ENCODE data around the gene NUP155. TPM values are rescaled to one million over a fixed set of nuclear protein-coding genes. Genes with fewer than 3 reads are reported as not detected.
A peak's percentile ranks its signal among the peaks of the same experiment; 100 is the strongest.
"Not testable (repeated sequence)": the region's sequence is repeated elsewhere in the genome, so short reads cannot be mapped to it uniquely, and the experiment has no call there.

The NUP155 gene
- polyA plus RNA-seq, 1 donor: 16.3 TPM

GRCh38 chr5:37296313-37296712 lies 74.6 kb downstream of the NUP155 start:
- not testable (repeated sequence) for DNase-seq; H3K27me3 ChIP-seq (ENCODE audit: control insufficient read depth, insufficient read depth, low read length); H3K4me1 ChIP-seq (ENCODE audit: control insufficient read depth, insufficient read depth, low read length); H3K9me3 ChIP-seq (ENCODE audit: control insufficient read depth, low read depth, low read length); H3K4me3 ChIP-seq (ENCODE audit: low read length); H3K27ac ChIP-seq (ENCODE audit: low read length)
- WGBS (ENCODE audit: insufficient coverage, low lambda C conversion rate): no CpG with 5 or more reads among the region's 7 CpGs
- peaks cover 47% of the 10 kb centered on the region for H3K36me3 ChIP-seq (ENCODE audit: control insufficient read depth, insufficient read depth, low read length)

GRCh38 chr5:37283214-37283820 lies 87.6 kb downstream of the NUP155 start:
- DNase-seq: no peak
- no peaks in the 10 kb centered on the region for H3K27me3 ChIP-seq (ENCODE audit: control insufficient read depth, insufficient read depth, low read length)
- peaks cover 6% of the 10 kb centered on the region for H3K9me3 ChIP-seq (ENCODE audit: control insufficient read depth, low read depth, low read length)
- H3K4me1 ChIP-seq (ENCODE audit: control insufficient read depth, insufficient read depth, low read length): no peaks in the 10 kb centered on the region
- no peak overlapping the region for H3K4me3 ChIP-seq (ENCODE audit: low read length)
- no peaks in the 10 kb centered on the region for H3K36me3 ChIP-seq (ENCODE audit: control insufficient read depth, insufficient read depth, low read length)
- no peak overlapping the region for H3K27ac ChIP-seq (ENCODE audit: low read length)
- no CpG with 5 or more reads among the region's 5 CpGs for WGBS (ENCODE audit: insufficient coverage, low lambda C conversion rate)

DNA sequence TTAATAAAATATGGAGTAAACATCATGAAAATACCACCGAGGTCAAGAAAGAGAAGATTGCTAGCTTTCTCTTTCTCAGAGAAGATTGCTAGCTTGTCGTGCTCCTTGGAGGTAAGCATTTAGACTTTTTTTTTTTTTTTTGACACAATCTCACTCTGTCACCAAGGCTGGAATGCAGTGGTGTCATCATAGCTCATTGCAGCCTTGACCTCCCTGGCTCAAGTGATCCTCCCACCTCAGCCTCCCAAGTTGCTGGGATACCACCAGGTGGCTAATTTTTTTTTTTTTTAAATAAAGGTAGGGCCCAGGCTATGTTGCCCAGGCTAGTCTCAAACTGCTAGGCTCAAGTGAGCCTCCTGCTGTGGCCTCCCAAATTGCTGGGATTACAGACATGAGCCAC lies 95.4 kb downstream of the NUP155 start:
- H3K4me1 ChIP-seq (ENCODE audit: control insufficient read depth, insufficient read depth, low read length): no peaks in the 10 kb centered on the region
- peaks cover 3% of the 10 kb centered on the region for H3K9me3 ChIP-seq (ENCODE audit: control insufficient read depth, low read depth, low read length)
- no peak overlapping the region for H3K27ac ChIP-seq (ENCODE audit: low read length)
- 80% methylated on average over 1 of the region's 2 CpGs for WGBS (ENCODE audit: insufficient coverage, low lambda C conversion rate)
- no peaks in the 10 kb centered on the region for H3K36me3 ChIP-seq (ENCODE audit: control insufficient read depth, insufficient read depth, low read length)
- H3K27me3 ChIP-seq (ENCODE audit: control insufficient read depth, insufficient read depth, low read length): no peaks in the 10 kb centered on the region
- no peak overlapping the region for H3K4me3 ChIP-seq (ENCODE audit: low read length)
- no peak for DNase-seq

GRCh38 chr5:37272511-37272910 lies 98.4 kb downstream of the NUP155 start:
- no peaks in the 10 kb centered on the region for H3K27me3 ChIP-seq (ENCODE audit: control insufficient read depth, insufficient read depth, low read length)
- no CpG with 5 or more reads among the region's 1 CpG for WGBS (ENCODE audit: insufficient coverage, low lambda C conversion rate)
- no peaks in the 10 kb centered on the region for H3K9me3 ChIP-seq (ENCODE audit: control insufficient read depth, low read depth, low read length)
- no peaks in the 10 kb centered on the region for H3K36me3 ChIP-seq (ENCODE audit: control insufficient read depth, insufficient read depth, low read length)
- H3K4me3 ChIP-seq (ENCODE audit: low read length): no peak overlapping the region
- H3K27ac ChIP-seq (ENCODE audit: low read length): peak overlapping the region; percentile 35
- no peaks in the 10 kb centered on the region for H3K4me1 ChIP-seq (ENCODE audit: control insufficient read depth, insufficient read depth, low read length)
- DNase-seq: peak; percentile 38 to 50

DNA sequence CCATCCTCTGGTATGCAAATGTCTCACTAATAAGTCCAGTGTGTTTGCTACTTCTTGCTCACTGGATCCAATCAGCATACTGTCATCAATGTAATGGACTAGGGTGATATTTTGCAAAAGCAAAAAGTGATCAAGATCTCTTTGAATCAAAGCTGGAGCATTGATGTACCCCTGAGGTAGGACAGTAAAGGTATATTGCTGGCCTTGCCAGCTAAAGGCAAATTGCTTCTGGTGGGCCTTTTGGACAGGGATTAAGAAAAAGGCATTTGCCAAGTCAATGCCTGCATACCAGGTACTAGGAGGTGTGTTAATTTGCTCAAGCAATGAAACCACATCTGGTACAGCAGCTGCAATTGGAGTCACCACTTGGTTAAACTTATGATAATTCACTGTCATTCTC lies 102.8 kb downstream of the NUP155 start:
- not testable (repeated sequence) for H3K4me3 ChIP-seq (ENCODE audit: low read length); H3K36me3 ChIP-seq (ENCODE audit: control insufficient read depth, insufficient read depth, low read length); H3K9me3 ChIP-seq (ENCODE audit: control insufficient read depth, low read depth, low read length); H3K4me1 ChIP-seq (ENCODE audit: control insufficient read depth, insufficient read depth, low read length); H3K27me3 ChIP-seq (ENCODE audit: control insufficient read depth, insufficient read depth, low read length); DNase-seq; H3K27ac ChIP-seq (ENCODE audit: low read length)

DNA sequence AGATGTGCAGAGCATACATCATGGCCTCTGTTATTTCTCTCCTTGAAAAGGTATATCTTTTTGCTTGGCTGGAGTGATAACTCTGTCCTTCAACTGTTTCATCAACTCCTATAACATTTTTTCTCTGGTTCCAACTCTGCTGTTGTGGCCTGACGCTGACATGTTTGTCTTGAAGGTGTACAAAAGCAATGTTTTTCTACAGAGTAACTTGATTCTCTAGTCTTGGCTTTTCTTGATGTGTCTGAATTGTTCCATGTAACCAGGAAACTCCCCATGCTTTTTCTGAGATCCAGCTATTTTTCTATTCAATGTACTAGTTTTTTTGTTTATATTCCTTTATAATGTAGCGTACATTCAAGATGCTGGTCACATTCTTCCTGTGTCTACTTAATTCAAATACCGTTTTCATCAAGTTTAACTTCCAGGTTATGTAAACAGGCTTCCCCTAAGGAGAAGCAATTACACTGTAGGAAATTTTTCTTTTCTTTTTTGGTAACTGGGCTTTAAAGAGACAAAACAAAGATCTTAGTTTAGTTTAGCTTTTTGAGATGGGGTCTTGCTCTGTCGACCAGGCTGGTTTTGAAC lies 115.0 kb downstream of the NUP155 start:
- Histone ChIP-seq H3K36me3 (ENCODE audit: control insufficient read depth, insufficient read depth, low read length) (no peaks in the 10 kb centered on the region), H3K27ac (ENCODE audit: low read length) (no peak overlapping the region), H3K4me1 (ENCODE audit: control insufficient read depth, insufficient read depth, low read length) (no peaks in the 10 kb centered on the region), H3K27me3 (ENCODE audit: control insufficient read depth, insufficient read depth, low read length) (no peaks in the 10 kb centered on the region), H3K9me3 (ENCODE audit: control insufficient read depth, low read depth, low read length) (peaks cover 16% of the 10 kb centered on the region), H3K4me3 (ENCODE audit: low read length) (no peak overlapping the region)
- no peak for DNase-seq
- WGBS (ENCODE audit: insufficient coverage, low lambda C conversion rate): 100% methylated on average over 2 of the region's 4 CpGs

DNA sequence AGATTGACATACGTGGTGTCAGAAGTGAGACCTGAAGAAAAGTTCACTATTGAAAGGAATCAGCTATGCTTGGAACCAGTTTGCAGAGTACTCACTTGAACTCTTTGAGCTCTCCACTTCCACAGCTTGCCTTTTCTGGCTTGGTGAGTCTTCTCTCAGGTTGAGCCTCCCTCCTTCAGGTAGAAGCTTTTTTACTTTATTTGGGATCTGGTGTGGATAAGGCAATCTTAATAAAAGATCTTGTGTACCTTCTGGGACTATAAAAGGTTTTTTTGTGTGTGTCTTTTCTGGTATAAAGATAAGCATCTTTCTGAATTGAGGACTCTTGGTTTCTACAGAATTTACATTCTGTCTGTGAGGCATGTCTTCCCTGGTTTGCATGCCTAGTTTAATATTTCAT lies 116.3 kb downstream of the NUP155 start:
- no peaks in the 10 kb centered on the region for H3K27me3 ChIP-seq (ENCODE audit: control insufficient read depth, insufficient read depth, low read length)
- H3K27ac ChIP-seq (ENCODE audit: low read length): no peak overlapping the region
- no peak overlapping the region for H3K4me3 ChIP-seq (ENCODE audit: low read length)
- H3K4me1 ChIP-seq (ENCODE audit: control insufficient read depth, insufficient read depth, low read length): peaks cover 4% of the 10 kb centered on the region
- DNase-seq: no peak
- H3K36me3 ChIP-seq (ENCODE audit: control insufficient read depth, insufficient read depth, low read length): no peaks in the 10 kb centered on the region
- H3K9me3 ChIP-seq (ENCODE audit: control insufficient read depth, low read depth, low read length): peaks cover 16% of the 10 kb centered on the region
- WGBS (ENCODE audit: insufficient coverage, low lambda C conversion rate): no CpG with 5 or more reads among the region's 1 CpG

GRCh38 chr5:37251665-37252064 lies 119.2 kb downstream of the NUP155 start:
- H3K4me3 ChIP-seq (ENCODE audit: low read length): no peak overlapping the region
- peaks cover 11% of the 10 kb centered on the region for H3K4me1 ChIP-seq (ENCODE audit: control insufficient read depth, insufficient read depth, low read length)
- H3K36me3 ChIP-seq (ENCODE audit: control insufficient read depth, insufficient read depth, low read length): no peaks in the 10 kb centered on the region
- H3K27ac ChIP-seq (ENCODE audit: low read length): no peak overlapping the region
- no peak for DNase-seq
- peaks cover 16% of the 10 kb centered on the region for H3K9me3 ChIP-seq (ENCODE audit: control insufficient read depth, low read depth, low read length)
- H3K27me3 ChIP-seq (ENCODE audit: control insufficient read depth, insufficient read depth, low read length): no peaks in the 10 kb centered on the region

DNA sequence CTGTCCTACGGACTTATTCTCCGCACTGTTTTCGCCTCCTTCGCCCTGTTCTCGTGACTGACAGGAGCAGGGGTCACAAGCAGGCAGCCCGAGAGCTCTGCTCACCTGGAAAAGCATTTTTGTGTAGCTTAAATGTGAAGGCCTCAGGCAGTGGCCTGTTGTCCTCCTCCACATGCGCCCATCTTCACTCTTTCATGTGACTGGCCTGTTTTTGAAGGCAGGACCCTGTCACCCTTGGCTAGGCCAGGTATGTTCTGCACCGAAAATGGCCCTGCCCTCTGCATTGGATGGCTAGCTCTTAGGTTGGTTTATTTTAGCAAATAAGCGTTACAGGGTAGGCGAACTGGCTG lies 121.1 kb downstream of the NUP155 start:
- Histone ChIP-seq H3K4me1 (ENCODE audit: control insufficient read depth, insufficient read depth, low read length) (peaks cover 11% of the 10 kb centered on the region), H3K4me3 (ENCODE audit: low read length) (peak overlapping the region; percentile 98)
- no CpG with 5 or more reads among the region's 10 CpGs for WGBS (ENCODE audit: insufficient coverage, low lambda C conversion rate)

DNA sequence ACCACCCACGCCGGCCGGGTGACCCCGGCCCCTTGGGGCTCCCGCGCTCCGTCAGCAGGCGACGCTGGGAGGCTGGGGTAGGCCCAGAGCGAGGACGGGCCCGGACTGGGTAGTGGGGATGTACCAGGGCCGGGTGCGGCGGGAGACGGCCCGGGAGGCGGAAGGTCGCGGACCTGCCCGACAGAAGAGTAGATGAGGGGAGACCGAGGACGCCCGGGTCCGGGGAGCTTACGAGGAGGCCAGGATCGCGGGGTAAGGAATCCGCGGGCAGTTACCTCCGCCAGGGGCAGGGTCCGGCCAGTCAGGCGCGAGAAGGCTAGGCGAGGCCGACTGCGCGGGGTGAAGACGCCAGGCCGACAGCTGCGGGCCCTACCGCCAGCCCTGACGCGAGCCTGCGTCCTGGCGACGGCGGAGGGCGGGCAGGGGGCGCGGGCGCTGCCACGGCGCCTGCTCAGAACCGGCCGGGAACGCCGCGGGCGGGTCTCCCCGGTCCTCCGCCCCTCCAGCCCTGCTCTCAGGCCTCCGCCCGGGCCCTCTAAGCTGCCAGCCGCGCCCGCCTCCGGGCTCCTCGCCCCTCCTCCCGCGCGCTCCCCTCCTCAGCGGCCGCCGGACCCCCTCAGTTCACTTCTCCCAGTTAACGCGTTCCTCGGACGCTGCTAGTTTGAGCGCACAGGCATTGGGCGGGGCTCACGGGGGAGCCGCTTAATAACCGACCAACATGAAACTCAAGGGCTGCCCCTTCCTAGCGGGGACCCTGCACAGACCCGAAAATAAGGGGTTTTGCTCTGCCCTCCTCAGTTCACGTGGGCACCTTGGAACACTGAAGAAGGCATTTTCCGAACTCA lies 121.7 kb downstream of the NUP155 start, which contains the start of gene CPLANE1:
CPLANE1 (minus strand) TSS at position 407 of the 845 bp plus-strand sequence. CDS start 1,678 bp downstream, outside the sequence.
- no CpG with 5 or more reads among the region's 88 CpGs for WGBS (ENCODE audit: insufficient coverage, low lambda C conversion rate)
- H3K4me1 ChIP-seq (ENCODE audit: control insufficient read depth, insufficient read depth, low read length): peaks cover 11% of the 10 kb centered on the region

More for the DNA sequence above, 121.1 kb downstream of the NUP155 start:
- Histone ChIP-seq H3K27ac (ENCODE audit: low read length) (peak overlapping the region; percentile 82), H3K9me3 (ENCODE audit: control insufficient read depth, low read depth, low read length) (peaks cover 11% of the 10 kb centered on the region), H3K27me3 (ENCODE audit: control insufficient read depth, insufficient read depth, low read length) (no peaks in the 10 kb centered on the region), H3K36me3 (ENCODE audit: control insufficient read depth, insufficient read depth, low read length) (no peaks in the 10 kb centered on the region)
- DNase-seq: no peak

More for the DNA sequence above, 121.7 kb downstream of the NUP155 start, which contains the start of gene CPLANE1:
- H3K27me3 ChIP-seq (ENCODE audit: control insufficient read depth, insufficient read depth, low read length): no peaks in the 10 kb centered on the region
- peak within 1 kb of the TSS; percentile 98 for H3K4me3 ChIP-seq (ENCODE audit: low read length)
- no peaks in the 10 kb centered on the region for H3K36me3 ChIP-seq (ENCODE audit: control insufficient read depth, insufficient read depth, low read length)
- H3K27ac ChIP-seq (ENCODE audit: low read length): peak within 1 kb of the TSS; percentile 97
- peaks cover 5% of the 10 kb centered on the region for H3K9me3 ChIP-seq (ENCODE audit: control insufficient read depth, low read depth, low read length)
- DNase-seq: peak; percentile 71 to 88

All from large intestine (tissue), 3 donors.